Immature natural killer cell (primary cell): Measurements from ENCODE around the gene CISTR. TPM values are rescaled to one million over a fixed set of nuclear protein-coding genes. Genes with fewer than 3 reads are reported as not detected.
A peak's percentile ranks its signal among the peaks of the same experiment; 100 is the strongest.
"Not testable (repeated sequence)": the region's sequence is repeated elsewhere in the genome, so short reads cannot be mapped to it uniquely, and the experiment has no call there.

Experiments
- DNase-seq, 3 donors: peaks; one replicate each; pipeline ENCODE4 v3.0.0; 2022; ENCODE audit warnings: mixed read lengths in 1 of 3
- H3K27ac Mint-ChIP-seq, 6 donors: one replicate each; pipeline ENCODE4 v1.8.0; 2020; ENCODE audit warnings: mixed read lengths in 6 of 6, mild to moderate bottlenecking in 5 of 6, inconsistent platforms in 4 of 6, moderate library complexity in 3 of 6
- H3K27me3 Mint-ChIP-seq, 3 donors: one replicate each; pipeline ENCODE4 v1.8.0; 2020 to 2021; ENCODE audit warnings: low read depth in 3 of 3, mild to moderate bottlenecking in 3 of 3, mixed read lengths in 3 of 3, moderate library complexity in 3 of 3, inconsistent platforms in 1 of 3
- H3K36me3 Mint-ChIP-seq, 3 donors: one replicate each; pipeline ENCODE4 v1.8.0; 2020; ENCODE audit warnings: mixed read lengths in 3 of 3, inconsistent platforms in 2 of 3, mild to moderate bottlenecking in 2 of 3
- H3K4me1 Mint-ChIP-seq, 2 donors: one replicate each; pipeline ENCODE4 v1.8.0; 2020; ENCODE audit warnings: inconsistent platforms in 2 of 2, mild to moderate bottlenecking in 2 of 2, mixed read lengths in 2 of 2, moderate library complexity in 1 of 2
- H3K4me3 Mint-ChIP-seq, 5 donors: one replicate each; pipeline ENCODE4 v1.8.0; 2020; ENCODE audit warnings: mild to moderate bottlenecking in 5 of 5, mixed read lengths in 5 of 5, inconsistent platforms in 3 of 5, moderate library complexity in 3 of 5
- H3K9me3 Mint-ChIP-seq, 6 donors: one replicate each; pipeline ENCODE4 v1.8.0; 2020; ENCODE audit warnings: mild to moderate bottlenecking in 6 of 6, mixed read lengths in 6 of 6, inconsistent platforms in 4 of 6, moderate library complexity in 3 of 6
- polyA plus RNA-seq, 3 donors: library from polyadenylated mRNA; unstranded; fragments of 300-500 nt; fragmentation: Illumina TruSeq; gene quantifications; one replicate each; pipeline ENCODE4 v1.2.3, GENCODE V29; 2021

Gene CISTR
- polyA plus RNA-seq, result not detected

DNA sequence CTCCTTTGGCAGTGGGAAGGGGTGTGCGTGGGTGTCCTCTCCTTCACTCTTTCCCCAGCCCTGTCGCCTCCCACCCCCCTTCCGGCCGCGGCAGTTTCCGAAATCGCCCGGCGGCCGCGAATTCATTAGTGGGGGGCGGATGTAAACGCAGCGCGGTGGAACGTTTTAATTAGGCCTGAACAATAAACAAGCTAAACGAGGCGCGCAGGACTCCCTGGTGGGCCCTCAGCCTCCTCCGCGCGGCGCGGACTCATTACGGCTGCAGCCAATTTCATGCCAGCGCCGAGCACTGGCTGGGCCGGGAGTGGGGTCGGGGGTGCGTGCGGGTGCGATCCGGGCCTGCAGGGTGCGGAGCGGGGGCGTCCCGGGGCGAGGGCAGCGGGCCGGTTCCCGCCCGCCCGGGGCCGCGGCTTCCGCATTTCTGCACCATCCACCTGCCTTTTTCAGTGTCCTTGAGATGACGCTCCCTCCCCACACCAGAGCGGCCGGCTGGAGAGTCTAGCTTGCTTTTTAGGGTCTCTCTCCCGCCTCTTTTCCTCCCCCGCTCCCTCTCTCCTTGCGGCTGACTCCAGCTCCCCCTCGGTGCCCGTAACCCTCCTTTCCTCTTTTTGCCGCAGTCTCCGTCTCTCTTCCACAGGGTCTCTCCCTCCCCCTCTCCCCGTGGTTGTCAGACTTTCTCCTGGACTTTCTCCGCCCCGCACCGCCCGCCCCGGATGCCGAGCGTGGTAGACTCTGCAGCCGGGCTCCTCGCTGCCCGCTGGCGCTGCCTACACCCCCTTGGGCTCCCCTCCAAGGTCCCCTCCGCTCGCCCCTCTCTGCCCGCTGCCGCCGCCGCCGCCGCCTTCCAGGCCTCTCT, at the start of gene CISTR:
TSS of gene CISTR (minus strand) at position 644 of the 856 bp plus-strand sequence.
- Mint-ChIP-seq H3K27me3 (peaks cover 8 to 9% (median 9%) of the 10 kb centered on the region in 3 donors), H3K36me3 (no peaks in the 10 kb centered on the region), H3K27ac (peak within 1 kb of the TSS in 2 of 6 donors; percentile 49 to 69), H3K4me1 (peaks cover 12 to 18% of the 10 kb centered on the region in 2 donors), H3K9me3 (no peaks in the 10 kb centered on the region), H3K4me3 (no peak within 1 kb of the TSS)
- DNase-seq, result peak; percentile 51 to 58 (median 54)

DNA sequence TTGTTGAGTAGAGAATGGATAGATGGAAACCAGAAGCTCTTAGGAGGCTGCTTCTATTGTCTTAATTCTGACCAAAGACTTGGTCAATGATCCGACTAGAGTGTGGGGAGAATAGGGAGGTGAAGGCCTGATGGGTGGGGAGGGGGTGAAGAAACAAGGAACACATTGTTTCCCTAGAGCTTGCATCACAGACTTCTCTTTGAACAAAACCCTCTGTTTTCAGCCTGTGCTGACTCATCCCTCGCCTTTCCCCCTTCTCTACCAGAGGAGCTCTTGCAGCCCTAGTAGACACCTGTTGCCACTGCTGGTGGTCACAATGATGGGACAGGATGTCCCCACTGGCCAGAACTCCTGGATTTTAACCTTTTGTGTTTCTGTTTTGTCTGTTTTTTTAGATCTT, 46.8 kb upstream of the CISTR start:
- Mint-ChIP-seq H3K4me1 (no peaks in the 10 kb centered on the region), H3K9me3 (peaks cover 0 to 1% (median 0%) of the 10 kb centered on the region in 6 donors), H3K36me3 (no peaks in the 10 kb centered on the region), H3K4me3 (no peak overlapping the region), H3K27me3 (peaks cover 5 to 14% (median 12%) of the 10 kb centered on the region in 3 donors), H3K27ac (no peak overlapping the region)
- DNase-seq, result no peak

GRCh38 chr12:53795927-53796326, 44.1 kb upstream of the CISTR start:
- Mint-ChIP-seq H3K27ac (no peak overlapping the region), H3K27me3 (peaks cover 5 to 10% (median 8%) of the 10 kb centered on the region in 3 donors), H3K4me3 (no peak overlapping the region), H3K4me1 (no peaks in the 10 kb centered on the region), H3K9me3 (no peaks in the 10 kb centered on the region), H3K36me3 (no peaks in the 10 kb centered on the region)
- DNase-seq, result no peak

- no peak for DNase-seq
- no peaks in the 10 kb centered on the region for H3K36me3 Mint-ChIP-seq
These were observed 41.4 kb upstream of the CISTR start for GRCh38 chr12:53793221-53793620.

GRCh38 chr12:53791735-53792326, 40.1 kb upstream of the CISTR start:
- no peaks in the 10 kb centered on the region for H3K36me3 Mint-ChIP-seq
- H3K4me3 Mint-ChIP-seq, result no peak overlapping the region
- peak in 2 of 3 donors; percentile 10 to 24 for DNase-seq
- no peak overlapping the region for H3K27ac Mint-ChIP-seq
- peaks cover 5 to 14% (median 5%) of the 10 kb centered on the region in 3 donors for H3K27me3 Mint-ChIP-seq
- H3K9me3 Mint-ChIP-seq, result no peaks in the 10 kb centered on the region
- H3K4me1 Mint-ChIP-seq, result no peaks in the 10 kb centered on the region

More at GRCh38 chr12:53793221-53793620, 41.4 kb upstream of the CISTR start:
- H3K4me3 Mint-ChIP-seq, result no peak overlapping the region
- no peaks in the 10 kb centered on the region for H3K4me1 Mint-ChIP-seq
- H3K27me3 Mint-ChIP-seq, result peaks cover 4 to 17% (median 7%) of the 10 kb centered on the region in 3 donors
- no peaks in the 10 kb centered on the region for H3K9me3 Mint-ChIP-seq
- no peak overlapping the region for H3K27ac Mint-ChIP-seq

DNA sequence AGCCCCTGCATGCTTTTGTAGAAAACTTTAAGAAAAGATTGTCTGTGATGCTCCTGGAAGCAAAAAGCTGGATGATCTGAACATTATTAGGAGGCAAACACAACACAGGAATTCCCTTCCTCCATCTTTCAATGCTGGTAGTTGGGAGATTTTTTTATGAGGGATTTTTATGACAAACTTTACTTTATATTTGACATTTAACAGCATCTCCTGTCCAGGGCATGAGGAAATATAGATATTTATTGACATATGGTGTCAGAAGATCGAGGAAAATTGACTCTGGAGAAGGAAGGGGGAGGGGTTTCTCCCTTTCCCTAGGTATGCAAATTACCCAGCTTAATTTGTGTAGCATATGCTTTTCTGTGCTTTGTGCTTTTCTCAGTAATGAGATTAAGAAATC, 37.8 kb upstream of the CISTR start:
- Mint-ChIP-seq H3K27ac (no peak overlapping the region), H3K4me3 (no peak overlapping the region), H3K36me3 (no peaks in the 10 kb centered on the region), H3K4me1 (no peaks in the 10 kb centered on the region), H3K27me3 (peaks cover 10 to 16% (median 11%) of the 10 kb centered on the region in 3 donors), H3K9me3 (no peaks in the 10 kb centered on the region)
- DNase-seq, result no peak

- Mint-ChIP-seq H3K4me1 (no peaks in the 10 kb centered on the region), H3K4me3 (no peak overlapping the region), H3K36me3 (no peaks in the 10 kb centered on the region), H3K27me3 (peaks cover 10 to 16% (median 11%) of the 10 kb centered on the region in 3 donors), H3K9me3 (no peaks in the 10 kb centered on the region), H3K27ac (no peak overlapping the region)
- no peak for DNase-seq
These were observed 37.1 kb upstream of the CISTR start for GRCh38 chr12:53788892-53789291.

GRCh38 chr12:53786411-53786810, 34.6 kb upstream of the CISTR start:
- H3K9me3 Mint-ChIP-seq, result no peaks in the 10 kb centered on the region

DNA sequence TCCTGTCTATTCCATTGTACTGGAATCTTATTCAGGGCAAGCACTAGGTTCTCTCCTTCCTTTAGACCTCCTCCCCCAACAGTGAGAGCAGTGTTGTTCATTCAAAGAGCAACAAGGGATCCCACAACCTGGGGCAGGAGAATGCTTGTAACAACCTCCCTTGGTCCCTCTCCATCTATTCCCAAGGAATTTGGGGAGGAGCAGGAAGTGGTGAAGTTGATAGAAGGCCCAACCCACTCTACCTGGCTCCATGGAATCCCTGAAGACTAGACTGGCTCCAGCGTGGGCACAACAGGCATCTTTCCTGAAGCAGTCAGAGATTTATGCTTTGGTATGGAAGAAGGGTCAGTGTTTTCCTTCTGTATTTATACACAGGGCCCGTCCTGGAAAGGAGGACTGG, 33.4 kb upstream of the CISTR start:
- Mint-ChIP-seq H3K27me3 (peaks cover 12 to 21% (median 14%) of the 10 kb centered on the region in 3 donors), H3K4me3 (no peak overlapping the region), H3K36me3 (no peaks in the 10 kb centered on the region), H3K4me1 (no peaks in the 10 kb centered on the region), H3K9me3 (no peaks in the 10 kb centered on the region), H3K27ac (no peak overlapping the region)
- DNase-seq, result no peak

More at GRCh38 chr12:53786411-53786810, 34.6 kb upstream of the CISTR start:
- Mint-ChIP-seq H3K27ac (no peak overlapping the region), H3K36me3 (no peaks in the 10 kb centered on the region), H3K4me1 (no peaks in the 10 kb centered on the region), H3K4me3 (no peak overlapping the region), H3K27me3 (peaks cover 11 to 21% (median 11%) of the 10 kb centered on the region in 3 donors)
- DNase-seq, result no peak

GRCh38 chr12:53782093-53782703, 30.4 kb upstream of the CISTR start:
- peaks cover 10 to 20% (median 10%) of the 10 kb centered on the region in 3 donors for H3K27me3 Mint-ChIP-seq

DNA sequence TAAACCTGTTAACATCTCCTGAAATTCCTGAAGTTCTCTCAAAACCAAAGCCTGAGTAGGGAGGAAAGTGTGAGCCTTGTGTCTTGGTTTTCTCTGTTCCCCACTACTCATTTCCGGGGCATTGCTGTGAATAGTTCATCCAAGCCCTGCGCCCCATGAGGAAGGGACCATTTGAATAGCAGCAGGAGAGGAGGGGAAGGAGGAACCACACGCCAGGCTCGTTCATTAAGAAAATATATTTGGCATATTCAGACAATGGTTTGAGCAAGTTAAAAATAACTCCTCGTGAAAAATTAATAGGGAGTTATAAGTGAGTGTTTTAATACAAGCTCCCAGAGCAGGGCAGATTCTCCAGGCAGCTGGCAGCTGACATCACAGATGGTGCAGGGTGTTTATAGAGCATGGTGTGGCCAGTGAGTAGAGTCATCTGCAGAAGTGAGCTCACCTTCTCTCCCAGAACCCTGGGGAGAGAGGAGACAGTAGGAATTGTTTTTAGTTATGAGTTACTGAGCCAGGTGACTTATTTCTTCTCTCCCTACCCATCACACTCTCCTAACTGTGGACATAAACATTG, 29.5 kb upstream of the CISTR start:
- H3K4me3 Mint-ChIP-seq, result no peak overlapping the region
- no peaks in the 10 kb centered on the region for H3K4me1 Mint-ChIP-seq
- no peak for DNase-seq
- H3K36me3 Mint-ChIP-seq, result no peaks in the 10 kb centered on the region
- peaks cover 6 to 22% (median 9%) of the 10 kb centered on the region in 3 donors for H3K27me3 Mint-ChIP-seq
- no peaks in the 10 kb centered on the region for H3K9me3 Mint-ChIP-seq
- H3K27ac Mint-ChIP-seq, result no peak overlapping the region

More at GRCh38 chr12:53782093-53782703, 30.4 kb upstream of the CISTR start:
- DNase-seq, result no peak
- Mint-ChIP-seq H3K9me3 (no peaks in the 10 kb centered on the region), H3K4me3 (no peak overlapping the region), H3K36me3 (no peaks in the 10 kb centered on the region), H3K27ac (no peak overlapping the region), H3K4me1 (no peaks in the 10 kb centered on the region)

DNA sequence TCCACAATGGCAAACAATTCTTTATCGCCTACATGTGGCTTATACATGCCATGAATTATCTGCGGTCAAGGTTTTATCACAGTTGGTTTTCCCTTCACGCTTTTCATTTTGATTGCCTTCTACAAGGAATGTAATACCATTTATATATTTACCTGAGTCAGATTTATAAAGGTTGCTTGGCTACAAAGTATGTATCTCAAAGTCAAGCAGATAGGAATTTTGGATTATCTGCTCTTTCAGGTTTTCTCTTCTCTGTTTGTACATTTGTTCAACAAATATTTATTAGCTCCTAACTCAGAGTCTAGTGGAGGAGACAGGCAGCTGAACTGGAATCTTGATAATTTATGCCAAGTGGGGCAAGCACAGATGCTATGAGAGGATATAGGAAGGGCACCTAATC, 28.5 kb upstream of the CISTR start:
- Mint-ChIP-seq H3K36me3 (no peaks in the 10 kb centered on the region), H3K27ac (no peak overlapping the region), H3K27me3 (peaks cover 5 to 17% (median 6%) of the 10 kb centered on the region in 3 donors), H3K4me3 (no peak overlapping the region), H3K4me1 (no peaks in the 10 kb centered on the region), H3K9me3 (no peaks in the 10 kb centered on the region)
- no peak for DNase-seq

DNA sequence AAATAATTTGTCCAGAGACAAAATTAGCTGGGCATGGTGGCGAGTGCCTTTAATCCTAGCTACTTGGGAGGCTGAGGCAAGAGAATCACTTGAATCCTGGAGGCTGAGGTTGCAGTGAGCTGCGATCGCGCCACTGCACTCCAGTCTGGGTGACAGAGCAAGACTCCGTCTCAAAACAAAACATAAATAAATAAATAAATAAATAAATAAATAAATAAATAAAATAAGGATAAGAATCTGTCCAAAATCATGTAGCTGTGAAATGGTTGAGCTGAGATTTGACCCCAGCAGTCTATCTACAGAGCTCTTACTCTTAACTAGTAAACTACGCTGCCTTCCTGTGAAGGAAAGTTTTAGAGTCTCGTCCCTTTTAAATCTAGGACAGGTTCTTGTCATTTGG, 27.9 kb upstream of the CISTR start:
- peaks cover 3 to 19% (median 8%) of the 10 kb centered on the region in 3 donors for H3K27me3 Mint-ChIP-seq
- not testable (repeated sequence) for H3K9me3 Mint-ChIP-seq, DNase-seq, H3K4me1 Mint-ChIP-seq, H3K4me3 Mint-ChIP-seq, H3K36me3 Mint-ChIP-seq, H3K27ac Mint-ChIP-seq
